ENCODE measurements around the gene RAB3C. TPM values are rescaled to one million over a fixed set of nuclear protein-coding genes. Genes with fewer than 3 reads are reported as not detected.

RAB3C gene
- total and polyA plus RNA-seq, 3 experiments from 2014 or later = not detected

DNA sequence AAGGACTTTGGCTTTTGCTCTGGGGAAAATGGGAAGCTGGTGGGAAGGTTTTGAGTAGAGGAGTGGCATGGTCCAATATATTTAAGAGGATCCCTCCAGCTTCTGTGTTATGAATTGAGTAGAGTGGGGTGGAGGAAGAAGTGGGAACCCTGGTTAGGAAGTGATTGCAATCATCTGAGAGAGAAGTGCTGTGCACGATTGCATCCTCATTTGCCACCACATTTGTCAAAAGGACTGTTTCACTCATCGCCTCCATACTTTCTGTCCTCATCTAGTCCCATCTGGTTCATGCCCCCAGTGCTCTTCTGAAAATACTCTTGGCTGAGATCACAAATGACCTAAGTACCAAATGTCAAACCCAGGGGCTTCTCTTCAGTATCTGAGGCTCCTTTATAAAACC lies 192.1 kb downstream of the RAB3C start:
- DNase-seq = no peak
- ChIA-PET CTCF (no interaction called here), POLR2A (no interaction called here)
- H3K36me3 Mint-ChIP-seq = no peaks in the 10 kb centered on the region
- no peak overlapping the region for H3K4me3 Mint-ChIP-seq
- Histone ChIP-seq H3K27ac (ENCODE audit: low read depth, low read length) (no peak overlapping the region), H3K36me3 (ENCODE audit: insufficient read depth, low read length) (no peaks in the 10 kb centered on the region), H3K4me3 (ENCODE audit: low read length) (no peak overlapping the region), H3K27me3 (ENCODE audit: insufficient read depth, low read length, poor library complexity, severe bottlenecking) (no peaks in the 10 kb centered on the region), H3K4me1 (ENCODE audit: insufficient read depth, low read length) (no peaks in the 10 kb centered on the region), H3K9me3 (ENCODE audit: low read length) (no peaks in the 10 kb centered on the region)
- peaks cover 4 to 15% of the 10 kb centered on the region in 2 donors for H3K27me3 Mint-ChIP-seq
- H3K9me3 Mint-ChIP-seq = peaks cover 0 to 2% (median 0%) of the 10 kb centered on the region in 5 donors
- no peaks in the 10 kb centered on the region for H3K4me1 Mint-ChIP-seq
- no peak overlapping the region for H3K27ac Mint-ChIP-seq

DNA sequence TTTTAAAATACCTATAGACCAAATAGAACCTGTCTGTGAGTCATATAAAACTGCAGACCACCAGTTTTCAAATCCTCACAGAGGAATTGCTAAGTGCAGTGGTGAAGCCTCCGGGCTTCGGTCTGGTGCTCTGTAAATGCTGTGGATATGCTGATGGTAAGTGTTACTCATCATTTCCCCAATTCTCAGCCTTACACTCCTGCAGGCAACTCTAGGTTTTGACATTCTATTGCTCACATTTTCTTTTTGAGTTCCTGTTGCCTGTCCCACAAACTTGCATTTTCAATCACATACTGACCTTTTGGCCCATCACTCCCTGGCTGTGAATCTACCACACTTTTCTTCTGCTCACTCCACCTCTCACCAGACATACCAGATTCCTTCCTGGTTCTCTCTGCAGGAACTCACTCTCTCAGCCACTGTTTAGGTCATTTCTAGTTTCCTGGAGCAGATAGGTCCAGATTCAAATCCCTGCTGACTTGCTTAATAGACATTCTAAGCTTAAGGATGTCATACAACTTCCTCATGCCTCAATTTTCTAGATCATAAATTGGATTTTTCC lies 192.9 kb downstream of the RAB3C start:
- no peak overlapping the region for H3K4me3 Mint-ChIP-seq
- H3K36me3 Mint-ChIP-seq = no peaks in the 10 kb centered on the region
- Histone ChIP-seq H3K27me3 (ENCODE audit: insufficient read depth, low read length, poor library complexity, severe bottlenecking) (no peaks in the 10 kb centered on the region), H3K36me3 (ENCODE audit: insufficient read depth, low read length) (no peaks in the 10 kb centered on the region), H3K9me3 (ENCODE audit: low read length) (no peaks in the 10 kb centered on the region), H3K27ac (ENCODE audit: low read depth, low read length) (no peak overlapping the region), H3K4me3 (ENCODE audit: low read length) (no peak overlapping the region), H3K4me1 (ENCODE audit: insufficient read depth, low read length) (no peaks in the 10 kb centered on the region)
- H3K4me1 Mint-ChIP-seq = no peaks in the 10 kb centered on the region
- peaks cover 4 to 15% of the 10 kb centered on the region in 2 donors for H3K27me3 Mint-ChIP-seq
- H3K9me3 Mint-ChIP-seq = peaks cover 0 to 2% (median 0%) of the 10 kb centered on the region in 5 donors
- no peak overlapping the region for H3K27ac Mint-ChIP-seq
- CTCF ChIA-PET = no interaction called here
- POLR2A ChIA-PET = no interaction called here
- no peak for DNase-seq

DNA sequence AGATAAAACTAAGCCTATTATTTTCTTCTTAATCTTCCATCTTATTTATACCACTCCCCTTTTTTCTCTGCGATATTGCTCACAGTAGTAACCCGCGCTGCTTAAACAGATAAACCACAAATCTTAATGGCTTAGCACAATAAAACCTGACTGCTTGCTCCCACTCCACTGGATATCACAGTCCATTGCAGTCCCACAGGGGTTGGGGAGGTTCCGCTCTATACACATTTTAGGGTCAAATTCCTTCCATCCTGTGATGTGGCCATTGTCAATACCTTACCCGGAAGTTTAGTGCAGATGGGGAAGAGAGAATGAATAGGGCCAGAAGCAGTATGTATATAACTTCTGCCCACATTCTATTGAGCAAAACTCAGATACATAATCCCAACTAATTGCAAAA lies 193.7 kb downstream of the RAB3C start:
- peaks cover 4 to 15% of the 10 kb centered on the region in 2 donors for H3K27me3 Mint-ChIP-seq
- H3K4me1 Mint-ChIP-seq = no peaks in the 10 kb centered on the region
- peaks cover 0 to 2% (median 0%) of the 10 kb centered on the region in 5 donors for H3K9me3 Mint-ChIP-seq
- no peaks in the 10 kb centered on the region for H3K9me3 ChIP-seq (ENCODE audit: low read length)
- no peaks in the 10 kb centered on the region for H3K36me3 ChIP-seq (ENCODE audit: insufficient read depth, low read length)
- H3K27ac Mint-ChIP-seq = no peak overlapping the region
- ChIA-PET CTCF (no interaction called here), POLR2A (no interaction called here)
- no peak overlapping the region for H3K4me3 ChIP-seq (ENCODE audit: low read length)
- no peaks in the 10 kb centered on the region for H3K36me3 Mint-ChIP-seq
- H3K4me3 Mint-ChIP-seq = no peak overlapping the region
- no peak for DNase-seq
- H3K27ac ChIP-seq (ENCODE audit: low read depth, low read length) = no peak overlapping the region
- no peaks in the 10 kb centered on the region for H3K27me3 ChIP-seq (ENCODE audit: insufficient read depth, low read length, poor library complexity, severe bottlenecking)
- no peaks in the 10 kb centered on the region for H3K4me1 ChIP-seq (ENCODE audit: insufficient read depth, low read length)

DNA sequence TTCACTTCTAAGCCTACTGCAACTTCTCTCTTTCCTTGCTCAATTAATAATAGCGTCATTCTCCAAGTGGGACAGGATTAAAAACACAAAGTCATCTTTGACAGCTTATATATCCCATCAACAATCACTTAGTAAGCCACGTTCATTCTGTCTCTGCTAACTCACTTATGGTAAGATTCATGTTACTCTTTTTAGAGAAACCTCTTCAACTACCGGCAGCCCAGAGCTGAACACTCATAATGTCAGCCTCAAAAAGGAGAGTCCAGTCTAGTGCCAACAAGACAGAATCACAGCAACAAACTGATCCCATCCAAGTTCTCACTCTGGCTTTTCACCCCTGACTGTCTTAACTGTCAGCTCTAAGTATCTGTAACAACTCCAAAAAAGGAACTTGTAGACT lies 196.0 kb downstream of the RAB3C start:
- DNase-seq = no peak
- no peaks in the 10 kb centered on the region for H3K4me1 Mint-ChIP-seq
- no peak overlapping the region for H3K4me3 Mint-ChIP-seq
- H3K4me3 ChIP-seq (ENCODE audit: low read length) = no peak overlapping the region
- H3K27ac ChIP-seq (ENCODE audit: low read depth, low read length) = no peak overlapping the region
- CTCF ChIA-PET = no interaction called here
- H3K27me3 Mint-ChIP-seq = peaks cover 4 to 22% of the 10 kb centered on the region in 2 donors
- no peaks in the 10 kb centered on the region for H3K36me3 ChIP-seq (ENCODE audit: insufficient read depth, low read length)
- peaks cover 0 to 2% (median 0%) of the 10 kb centered on the region in 5 donors for H3K9me3 Mint-ChIP-seq
- no peaks in the 10 kb centered on the region for H3K4me1 ChIP-seq (ENCODE audit: insufficient read depth, low read length)
- H3K27ac Mint-ChIP-seq = no peak overlapping the region
- POLR2A ChIA-PET = no interaction called here
- H3K27me3 ChIP-seq (ENCODE audit: insufficient read depth, low read length, poor library complexity, severe bottlenecking) = no peaks in the 10 kb centered on the region
- H3K36me3 Mint-ChIP-seq = no peaks in the 10 kb centered on the region
- no peaks in the 10 kb centered on the region for H3K9me3 ChIP-seq (ENCODE audit: low read length)

DNA sequence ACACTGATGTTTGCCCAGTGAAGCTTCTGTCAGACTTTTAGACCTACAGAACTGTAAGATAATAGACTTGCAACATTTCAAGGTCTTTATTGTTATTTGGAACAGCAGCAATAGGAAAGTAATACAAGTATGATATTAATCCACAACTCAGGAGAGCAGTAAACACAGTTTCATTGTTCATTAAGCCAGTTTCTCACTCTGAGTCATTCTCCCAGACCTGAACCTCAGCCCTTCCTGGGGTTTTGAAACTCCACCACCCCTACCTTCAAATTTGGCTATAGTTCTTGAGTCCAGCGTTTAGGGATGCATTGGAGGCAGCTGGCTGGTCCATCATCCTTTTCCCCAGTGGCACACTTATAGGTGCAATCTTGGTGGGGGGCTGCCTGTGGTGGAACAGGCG lies 203.2 kb downstream of the RAB3C start:
- Histone ChIP-seq H3K27me3 (ENCODE audit: insufficient read depth, low read length, poor library complexity, severe bottlenecking) (no peaks in the 10 kb centered on the region), H3K36me3 (ENCODE audit: insufficient read depth, low read length) (no peaks in the 10 kb centered on the region), H3K9me3 (ENCODE audit: low read length) (no peaks in the 10 kb centered on the region), H3K4me3 (ENCODE audit: low read length) (no peak overlapping the region), H3K4me1 (ENCODE audit: insufficient read depth, low read length) (no peaks in the 10 kb centered on the region), H3K27ac (ENCODE audit: low read depth, low read length) (no peak overlapping the region)
- H3K27ac Mint-ChIP-seq = no peak overlapping the region
- no peaks in the 10 kb centered on the region for H3K36me3 Mint-ChIP-seq
- H3K4me1 Mint-ChIP-seq = peaks cover 0 to 3% (median 0%) of the 10 kb centered on the region in 3 donors
- H3K27me3 Mint-ChIP-seq = peaks cover 3 to 32% of the 10 kb centered on the region in 2 donors
- H3K4me3 Mint-ChIP-seq = no peak overlapping the region
- no peaks in the 10 kb centered on the region for H3K9me3 Mint-ChIP-seq
- ChIA-PET CTCF (no interaction called here), POLR2A (no interaction called here)
- DNase-seq = no peak

DNA sequence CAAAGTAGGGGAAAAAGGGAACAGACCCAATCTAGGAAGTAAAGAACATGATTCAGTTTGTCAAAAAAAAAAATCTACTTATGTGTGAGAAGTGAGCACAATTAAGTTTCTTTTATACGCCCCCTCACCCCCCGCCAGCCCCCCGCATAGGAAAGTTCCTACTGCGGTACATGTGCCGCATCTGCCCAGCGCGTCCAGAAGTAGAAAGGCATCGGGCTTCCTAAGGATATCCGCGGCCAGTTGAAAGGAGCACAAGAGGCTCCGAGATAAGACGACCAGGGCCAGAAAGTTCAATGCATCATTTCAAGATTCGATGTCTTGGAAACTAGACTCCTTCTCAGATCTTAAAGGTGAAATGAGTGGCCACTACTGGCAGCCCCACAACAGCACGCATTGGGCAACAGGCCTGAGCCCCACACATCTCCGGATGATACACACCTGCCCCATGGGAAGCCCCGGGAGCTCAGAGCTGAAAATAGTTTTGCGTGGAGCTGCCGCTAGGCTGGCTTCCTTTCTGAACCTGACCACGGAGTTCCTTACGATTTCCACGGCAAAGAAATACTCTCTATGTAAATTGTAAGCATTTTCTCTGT lies 203.9 kb downstream of the RAB3C start:
- H3K4me3 ChIP-seq (ENCODE audit: low read length) = no peak overlapping the region
- H3K27ac Mint-ChIP-seq = no peak overlapping the region
- POLR2A ChIA-PET = no interaction called here
- H3K27me3 Mint-ChIP-seq = peaks cover 3 to 34% of the 10 kb centered on the region in 2 donors
- no peak overlapping the region for H3K4me3 Mint-ChIP-seq
- H3K9me3 ChIP-seq (ENCODE audit: low read length) = no peaks in the 10 kb centered on the region
- H3K27ac ChIP-seq (ENCODE audit: low read depth, low read length) = no peak overlapping the region
- H3K4me1 ChIP-seq (ENCODE audit: insufficient read depth, low read length) = no peaks in the 10 kb centered on the region
- H3K4me1 Mint-ChIP-seq = peaks cover 0 to 3% (median 0%) of the 10 kb centered on the region in 3 donors
- H3K36me3 Mint-ChIP-seq = no peaks in the 10 kb centered on the region
- DNase-seq = no peak
- H3K36me3 ChIP-seq (ENCODE audit: insufficient read depth, low read length) = no peaks in the 10 kb centered on the region
- no peaks in the 10 kb centered on the region for H3K27me3 ChIP-seq (ENCODE audit: insufficient read depth, low read length, poor library complexity, severe bottlenecking)
- no peaks in the 10 kb centered on the region for H3K9me3 Mint-ChIP-seq
- CTCF ChIA-PET = no interaction called here

DNA sequence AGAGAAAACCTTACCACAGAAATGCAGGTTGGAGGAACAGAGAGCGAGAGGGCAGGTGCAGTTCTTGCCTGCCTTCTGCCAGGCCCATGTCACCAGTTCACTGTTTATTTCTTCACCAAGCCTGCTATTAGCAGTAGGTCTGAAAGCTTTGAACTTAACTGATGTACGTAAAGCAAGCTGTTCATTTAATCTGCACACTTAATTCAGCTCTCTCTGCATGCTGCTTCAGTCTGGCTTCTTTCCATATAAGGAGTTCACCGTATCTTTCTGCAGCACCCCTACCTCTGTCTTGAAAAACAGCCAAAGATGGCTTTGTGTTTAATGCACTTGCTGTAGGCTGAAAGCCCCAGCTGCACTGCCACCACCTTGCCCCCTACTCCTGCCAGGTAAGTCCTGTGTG lies 205.1 kb downstream of the RAB3C start:
- Histone ChIP-seq H3K4me1 (ENCODE audit: insufficient read depth, low read length) (no peaks in the 10 kb centered on the region), H3K4me3 (ENCODE audit: low read length) (no peak overlapping the region), H3K27me3 (ENCODE audit: insufficient read depth, low read length, poor library complexity, severe bottlenecking) (no peaks in the 10 kb centered on the region), H3K36me3 (ENCODE audit: insufficient read depth, low read length) (no peaks in the 10 kb centered on the region), H3K9me3 (ENCODE audit: low read length) (no peaks in the 10 kb centered on the region), H3K27ac (ENCODE audit: low read depth, low read length) (no peak overlapping the region)
- no peaks in the 10 kb centered on the region for H3K36me3 Mint-ChIP-seq
- H3K4me1 Mint-ChIP-seq = peaks cover 0 to 3% (median 0%) of the 10 kb centered on the region in 3 donors
- ChIA-PET POLR2A (no interaction called here), CTCF (no interaction called here)
- H3K4me3 Mint-ChIP-seq = no peak overlapping the region
- H3K9me3 Mint-ChIP-seq = no peaks in the 10 kb centered on the region
- H3K27ac Mint-ChIP-seq = no peak overlapping the region
- no peak for DNase-seq
- H3K27me3 Mint-ChIP-seq = peaks cover 3 to 35% of the 10 kb centered on the region in 2 donors

DNA sequence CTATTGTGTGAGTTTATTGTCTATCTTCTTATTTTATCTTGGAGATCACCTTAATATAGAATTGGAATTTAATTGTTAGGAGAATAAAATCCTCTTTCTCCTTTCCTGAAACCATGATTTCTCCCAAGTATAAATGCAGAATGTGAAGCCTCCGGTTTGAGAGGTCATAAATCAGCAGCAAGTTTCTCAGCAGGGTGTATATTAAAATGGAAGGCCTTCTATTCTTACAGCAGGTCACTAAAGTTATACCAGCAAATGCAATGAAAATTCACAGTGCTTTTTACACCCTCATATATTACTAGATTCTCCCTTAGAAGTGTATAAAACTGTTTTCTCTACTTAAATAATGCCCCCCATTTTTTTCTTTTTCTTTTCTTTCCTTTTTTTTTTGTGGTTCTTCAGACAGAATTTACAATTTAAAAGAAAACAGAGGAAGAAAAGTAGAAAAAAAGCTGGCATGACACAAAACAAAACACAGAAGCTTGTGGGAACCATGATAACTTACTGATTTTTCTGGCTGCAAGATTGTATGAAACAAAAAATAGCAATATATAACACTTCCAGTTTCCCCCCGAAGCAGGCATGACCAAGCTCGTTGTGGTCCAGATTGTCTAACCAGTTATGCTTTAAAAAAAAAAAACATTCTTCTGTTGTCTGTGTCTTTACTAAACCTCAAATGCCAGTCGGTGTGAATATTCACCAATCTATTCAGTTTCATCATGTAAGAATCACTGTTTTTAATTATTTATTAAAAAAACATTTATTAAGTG lies 211.2 kb downstream of the RAB3C start:
- H3K27ac Mint-ChIP-seq = no peak overlapping the region
- Histone ChIP-seq H3K27ac (ENCODE audit: low read depth, low read length) (no peak overlapping the region), H3K36me3 (ENCODE audit: insufficient read depth, low read length) (no peaks in the 10 kb centered on the region), H3K4me3 (ENCODE audit: low read length) (no peak overlapping the region), H3K9me3 (ENCODE audit: low read length) (no peaks in the 10 kb centered on the region), H3K4me1 (ENCODE audit: insufficient read depth, low read length) (no peaks in the 10 kb centered on the region), H3K27me3 (ENCODE audit: insufficient read depth, low read length, poor library complexity, severe bottlenecking) (no peaks in the 10 kb centered on the region)
- H3K27me3 Mint-ChIP-seq = peaks cover 0 to 41% of the 10 kb centered on the region in 2 donors
- H3K36me3 Mint-ChIP-seq = no peaks in the 10 kb centered on the region
- H3K4me1 Mint-ChIP-seq = no peaks in the 10 kb centered on the region
- H3K9me3 Mint-ChIP-seq = no peaks in the 10 kb centered on the region
- no peak for DNase-seq
- CTCF ChIA-PET = no interaction called here
- POLR2A ChIA-PET = no interaction called here
- no peak overlapping the region for H3K4me3 Mint-ChIP-seq

Data from CD8-positive, alpha-beta memory T cell (primary cell).